ENCODE results near the gene SLC12A5. TPM values are rescaled to one million over a fixed set of nuclear protein-coding genes. Genes with fewer than 3 reads are reported as not detected.

SLC12A5 gene
- total and polyA plus RNA-seq, 9 of the 15 experiments (the other 6 are each of a cell fraction or from before 2014, with no cell fraction given): 0.36 to 7.5 (median 2.1) TPM

GRCh38 chr20:46001498-46001897 lies 27.5 kb upstream of the SLC12A5 start (continued):
- TF ChIP-seq ZNF318 (IDR thresholded peaks at IDR 0.05; ENCODE audit: borderline replicate concordance in 1 of 2, low read depth in 1 of 2) (no peak), PKNOX1 (IDR thresholded peaks at IDR 0.05) (no peak), HNRNPH1 (optimal IDR thresholded peaks at IDR 0.05; ENCODE audit: low read depth, low read length) (no peak), ZBTB34 (CRISPR knock-in tag; IDR thresholded peaks at IDR 0.05) (no peak)

Measured in K562 (cell line).